A549 (cell line): ENCODE results near the gene CHST2.

ENCODE experiments used
- POLR2A ChIP-seq: IDR thresholded peaks from 2 replicates; pipeline ENCODE4 v1.6.1; 2012; ENCODE audit warnings: mild to moderate bottlenecking, low read length
- RFX5 ChIP-seq: fragments of 450-650 bp; IDR thresholded peaks from 2 replicates; pipeline ENCODE4 v1.7.1; 2014; ENCODE audit warnings: antibody characterized with exemption, mild to moderate bottlenecking, moderate library complexity

DNA sequence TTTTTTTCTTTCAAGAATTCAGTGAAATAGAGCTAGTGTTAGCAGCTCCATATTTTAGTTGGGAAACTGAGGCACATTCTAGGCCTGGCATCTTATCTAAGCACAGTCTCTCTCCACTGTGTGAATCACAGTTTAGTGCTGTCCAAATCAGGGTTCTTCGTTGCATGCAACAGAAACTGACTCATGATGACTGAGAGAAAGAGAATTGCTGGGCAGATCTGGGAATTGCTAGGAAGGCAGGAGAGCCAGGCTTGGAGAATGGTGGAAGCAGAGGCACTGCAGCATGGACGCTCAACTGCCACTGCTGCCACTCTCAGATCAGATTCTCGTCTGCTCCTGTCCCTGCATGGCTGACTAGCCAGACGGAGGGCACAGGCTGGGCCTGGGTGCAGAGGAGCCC lies 40.7 kb upstream of the CHST2 start:
- TF ChIP-seq POLR2A (no peak), RFX5 (no peak)
